PC-3 (cell line): ENCODE results near the gene SV2C. TPM values are rescaled to one million over a fixed set of nuclear protein-coding genes. Genes with fewer than 3 reads are reported as not detected.

Experiments used
- ATAC-seq: fragments of 200-7000 bp; cut with Tn5 transposase; 2 replicates; pipeline ENCODE4 v1.9.1; 2020; ENCODE audit warnings: mild to moderate bottlenecking, moderate library complexity
- BruUV-seq: library from RNA; stranded (reverse); fragments of 400-500 nt; replicated peaks from 2 replicates; lab custom pipeline; 2021; lab: Mats Ljungman, UMichigan
- CTCF ChIA-PET: fragments of 300-600 bp; sonication (Branson Sonifier 250); formaldehyde crosslinking; loops from one replicate; lab custom pipeline; 2022; ENCODE audit warnings: antibody characterized with exemption; lab: Charles Lee
- POLR2A ChIA-PET: fragments of 300-600 bp; sonication (Branson Sonifier 250); formaldehyde crosslinking; loops from one replicate; lab custom pipeline; 2022; ENCODE audit warnings: antibody characterized with exemption; ENCODE audit not compliant: unreplicated experiment; lab: Charles Lee
- DNase-seq: peaks from one replicate; pipeline ENCODE4 v3.0.0-alpha.2; 2015
- H2AFZ ChIP-seq: fragments of 300-600 bp; sonication (generic); 2 replicates; pipeline ENCODE4 v1.6.0; 2016; ENCODE audit warnings: antibody characterized with exemption, low read length
- H3F3A ChIP-seq: fragments of 300-600 bp; sonication (generic); one replicate; pipeline ENCODE4 v1.6.0; 2017; ENCODE audit warnings: antibody characterized with exemption, low read length, control low read depth, mild to moderate bottlenecking; ENCODE audit not compliant: unreplicated experiment
- H3K27ac ChIP-seq: fragments of 300-600 bp; sonication (generic); 2 replicates; pipeline ENCODE4 v1.5.1; 2016; ENCODE audit warnings: mild to moderate bottlenecking, low read length
- H3K27me3 ChIP-seq: fragments of 300-600 bp; sonication (generic); 2 replicates; pipeline ENCODE4 v1.6.1; 2016; ENCODE audit warnings: low read length, mixed read lengths
- H3K36me3 ChIP-seq: fragments of 300-600 bp; sonication (generic); 2 replicates; pipeline ENCODE4 v1.6.1; 2016; ENCODE audit warnings: low read depth, mixed run types, low read length, mixed read lengths
- H3K4me1 ChIP-seq: fragments of 300-600 bp; sonication (generic); 2 replicates; pipeline ENCODE4 v1.5.1; 2016; ENCODE audit warnings: low read length; ENCODE audit not compliant: insufficient read depth
- H3K4me2 ChIP-seq: fragments of 300-600 bp; sonication (generic); 2 replicates; pipeline ENCODE4 v1.6.0; 2016; ENCODE audit warnings: low read length
- H3K4me3 ChIP-seq: fragments of 300-600 bp; sonication (generic); 2 replicates; pipeline ENCODE4 v1.5.1; 2016; ENCODE audit warnings: mild to moderate bottlenecking, low read length, mixed read lengths
- H3K79me2 ChIP-seq: fragments of 300-600 bp; sonication (generic); 2 replicates; pipeline ENCODE4 v1.6.1; 2017; ENCODE audit warnings: low read length, mixed read lengths
- H3K9ac ChIP-seq: fragments of 300-600 bp; sonication (generic); 2 replicates; pipeline ENCODE4 v1.6.0; 2016; ENCODE audit warnings: mild to moderate bottlenecking, low read length
- H3K9me2 ChIP-seq: fragments of 300-600 bp; sonication (generic); replicated peaks from 2 replicates; pipeline ENCODE4 v1.6.1; 2016; ENCODE audit warnings: mixed run types, low read length, mixed read lengths
- H3K9me3 ChIP-seq: fragments of 300-600 bp; sonication (generic); 2 replicates; pipeline ENCODE4 v1.6.1; 2016; ENCODE audit warnings: low read length, mixed read lengths
- H4K20me1 ChIP-seq: fragments of 300-600 bp; sonication (generic); 2 replicates; pipeline ENCODE4 v1.6.1; 2016; ENCODE audit warnings: low read length, mixed read lengths
- CTCF ChIP-seq: fragments of 300-600 bp; sonication (generic); conservative IDR thresholded peaks from 2 replicates; pipeline ENCODE4 v1.5.1; 2017; ENCODE audit warnings: antibody characterized with exemption, low read depth, mild to moderate bottlenecking, low read length
- EZH2 ChIP-seq: fragments of 300-600 bp; sonication (generic); IDR thresholded peaks from one replicate; pipeline ENCODE4 v1.6.1; 2017; ENCODE audit warnings: antibody characterized with exemption, mild to moderate bottlenecking, low read length; ENCODE audit not compliant: unreplicated experiment
- EZH2phosphoT487 ChIP-seq: fragments of 300-600 bp; sonication (generic); IDR thresholded peaks from 2 replicates; pipeline ENCODE4 v1.6.1; 2018; ENCODE audit warnings: mild to moderate bottlenecking, antibody characterized with exemption, low read length, borderline replicate concordance
- intact Hi-C: fragments of 100-400 bp; cut with micrococcal nuclease; formaldehyde crosslinking; loops from 2 replicates; pipeline ENCODE4 v1.9.0; 2023
- total RNA-seq: library from RNA; depleted of rRNA; stranded (reverse); fragments of >200 nt; gene quantifications from 2 replicates; pipeline ENCODE4 v1.2.3, GENCODE V29; 2014

SV2C gene
- total RNA-seq, 1 experiment from 2014 or later, result not detected

GRCh38 chr5:76257897-76258296 is 174.7 kb downstream of the SV2C start:
- Histone ChIP-seq H3K9ac (no peak overlapping the region), H3K27ac (no peak overlapping the region), H3K4me3 (no peak overlapping the region), H3K36me3 (no peaks in the 10 kb centered on the region), H3K4me2 (no peak overlapping the region), H3K27me3 (no peaks in the 10 kb centered on the region), H2AFZ (no peak overlapping the region), H3K79me2 (no peaks in the 10 kb centered on the region), H3K4me1 (no peaks in the 10 kb centered on the region), H3K9me2 (no peaks in the 10 kb centered on the region), H4K20me1 (no peaks in the 10 kb centered on the region), H3K9me3 (no peaks in the 10 kb centered on the region), H3F3A (no peaks in the 10 kb centered on the region)
- ChIA-PET CTCF (interaction anchor here (0.6 kb wide), 1 partner anchor 1021 kb away, joined by 4 read pairs; no protein-coding TSS in a partner anchor), POLR2A (no interaction called here)
- DNase-seq (no peak), ATAC-seq (no peak)
- no TSS peak for BruUV-seq
- TF ChIP-seq EZH2phosphoT487 (no peak), EZH2 (no peak), CTCF (no peak)
- intact Hi-C loops, result loop anchor here (10.0 kb wide), 1 partner anchor 1583 kb away; no protein-coding TSS in a partner anchor

- ChIA-PET CTCF (no interaction called here), POLR2A (no interaction called here)
- Histone ChIP-seq H3K36me3 (no peaks in the 10 kb centered on the region), H3F3A (no peaks in the 10 kb centered on the region), H3K9ac (no peak overlapping the region), H3K27ac (no peak overlapping the region), H3K4me3 (no peak overlapping the region), H3K79me2 (no peaks in the 10 kb centered on the region), H2AFZ (no peak overlapping the region), H3K4me1 (no peaks in the 10 kb centered on the region), H3K27me3 (peaks cover 24% of the 10 kb centered on the region), H3K9me2 (no peaks in the 10 kb centered on the region), H4K20me1 (no peaks in the 10 kb centered on the region), H3K9me3 (no peaks in the 10 kb centered on the region), H3K4me2 (no peak overlapping the region)
- no peak for ATAC-seq
- no peak for DNase-seq
- no TSS peak for BruUV-seq
- intact Hi-C loops, result no loop called here
- TF ChIP-seq CTCF (no peak), EZH2 (no peak), EZH2phosphoT487 (no peak)
Observed at GRCh38 chr5:76264681-76265080, 181.5 kb downstream of the SV2C start.

GRCh38 chr5:76269259-76269931 is 186.2 kb downstream of the SV2C start:
- no TSS peak for BruUV-seq
- H3K27ac ChIP-seq, result no peak overlapping the region
- no peaks in the 10 kb centered on the region for H3K4me1 ChIP-seq
- H3F3A ChIP-seq, result no peaks in the 10 kb centered on the region
- H3K27me3 ChIP-seq, result peaks cover 22% of the 10 kb centered on the region
- ATAC-seq, result no peak
- TF ChIP-seq EZH2phosphoT487 (no peak), CTCF (no peak), EZH2 (no peak)
- ChIA-PET POLR2A (no interaction called here), CTCF (no interaction called here)
- no peak overlapping the region for H2AFZ ChIP-seq
- no peaks in the 10 kb centered on the region for H3K9me2 ChIP-seq
- H4K20me1 ChIP-seq, result no peaks in the 10 kb centered on the region
- no peaks in the 10 kb centered on the region for H3K79me2 ChIP-seq
- no peaks in the 10 kb centered on the region for H3K36me3 ChIP-seq
- no peak overlapping the region for H3K4me2 ChIP-seq
- no peak overlapping the region for H3K4me3 ChIP-seq
- DNase-seq, result no peak
- intact Hi-C loops, result no loop called here
- no peaks in the 10 kb centered on the region for H3K9me3 ChIP-seq
- H3K9ac ChIP-seq, result no peak overlapping the region
